PC-9 (cell line): Measurements from ENCODE around the gene BMAL2. TPM values are rescaled to one million over a fixed set of nuclear protein-coding genes. Genes with fewer than 3 reads are reported as not detected.

Experiments used
- BruUV-seq: library from RNA; stranded (reverse); fragments of 400-500 nt; replicated peaks from 2 replicates; lab custom pipeline; 2021; lab: Mats Ljungman, UMichigan
- CTCF ChIA-PET: fragments of 300-600 bp; sonication (Branson Sonifier 250); formaldehyde crosslinking; loops from one replicate; lab custom pipeline; 2022; ENCODE audit warnings: antibody characterized with exemption; lab: Charles Lee
- POLR2A ChIA-PET: fragments of 300-600 bp; sonication (Branson Sonifier 250); formaldehyde crosslinking; loops from one replicate; lab custom pipeline; 2022; ENCODE audit warnings: antibody characterized with exemption; ENCODE audit not compliant: unreplicated experiment; lab: Charles Lee
- DNase-seq, 2 experiments: peaks; one replicate each; pipeline versions ENCODE4 v3.0.0 to v3.0.0-alpha.2; 2015 to 2022; ENCODE audit warnings: mixed read lengths in 1 of 2
- H2AFZ ChIP-seq: fragments of 200-600 bp; sonication (generic); 2 replicates; pipeline ENCODE4 v1.8.1; 2017; ENCODE audit warnings: antibody characterized with exemption
- H3F3A ChIP-seq: fragments of 200-600 bp; sonication (generic); 2 replicates; pipeline ENCODE4 v1.8.1; 2017; ENCODE audit warnings: antibody characterized with exemption, mild to moderate bottlenecking, low read depth; ENCODE audit not compliant: insufficient read depth
- H3K27ac ChIP-seq: fragments of 200-600 bp; sonication (generic); 2 replicates; pipeline ENCODE4 v1.6.1; 2016; ENCODE audit warnings: mixed run types
- H3K27me3 ChIP-seq: fragments of 200-600 bp; sonication (generic); 2 replicates; pipeline ENCODE4 v1.6.1; 2016; ENCODE audit warnings: low read depth, mixed run types; ENCODE audit not compliant: insufficient read depth
- H3K36me3 ChIP-seq: fragments of 200-600 bp; sonication (generic); 2 replicates; pipeline ENCODE4 v1.6.1; 2016; ENCODE audit warnings: low read depth, mixed run types
- H3K4me1 ChIP-seq: fragments of 200-600 bp; sonication (generic); replicated peaks from 2 replicates; pipeline ENCODE4 v1.6.1; 2016; ENCODE audit warnings: mixed run types; ENCODE audit not compliant: insufficient read depth
- H3K4me2 ChIP-seq: fragments of 200-600 bp; sonication (generic); 2 replicates; pipeline ENCODE4 v1.6.1; 2017; ENCODE audit warnings: mixed run types
- H3K4me3 ChIP-seq: fragments of 200-600 bp; sonication (generic); 2 replicates; pipeline ENCODE4 v1.6.1; 2016; ENCODE audit warnings: mixed run types
- H3K79me2 ChIP-seq: fragments of 200-600 bp; sonication (generic); 2 replicates; pipeline ENCODE4 v1.6.1; 2017; ENCODE audit warnings: low read depth, mixed run types
- H3K9me2 ChIP-seq: fragments of 200-600 bp; sonication (generic); 2 replicates; pipeline ENCODE4 v1.8.1; 2017; ENCODE audit warnings: mild to moderate bottlenecking; ENCODE audit not compliant: insufficient read depth
- H3K9me3 ChIP-seq: fragments of 200-600 bp; sonication (generic); 2 replicates; pipeline ENCODE4 v1.8.1; 2016; ENCODE audit warnings: low read depth; ENCODE audit not compliant: insufficient read depth
- H4K20me1 ChIP-seq: fragments of 200-600 bp; sonication (generic); 2 replicates; pipeline ENCODE4 v1.8.1; 2017; ENCODE audit not compliant: insufficient read depth
- CTCF ChIP-seq: fragments of 200-600 bp; sonication (generic); conservative IDR thresholded peaks from 2 replicates; pipeline ENCODE4 v1.6.1; 2017; ENCODE audit warnings: mixed run types, antibody characterized with exemption, mild to moderate bottlenecking, moderate library complexity
- EZH2 ChIP-seq: fragments of 200-600 bp; sonication (generic); IDR thresholded peaks from 2 replicates; pipeline ENCODE4 v1.8.0; 2017; ENCODE audit warnings: antibody characterized with exemption, low read depth
- intact Hi-C: fragments of 100-400 bp; cut with micrococcal nuclease; formaldehyde crosslinking; loops from one replicate; pipeline ENCODE4 v1.10.0; 2022; ENCODE audit not compliant: unreplicated experiment
- total RNA-seq: library from RNA; stranded (reverse); gene quantifications from 2 replicates; pipeline ENCODE4 v1.2.3, GENCODE V29; 2021

The BMAL2 gene
- total RNA-seq, 1 experiment from 2014 or later: 87.9 TPM

- CTCF ChIA-PET: no interaction called here
- peaks cover 53% of the 10 kb centered on the region for H3F3A ChIP-seq
- no peaks in the 10 kb centered on the region for H3K36me3 ChIP-seq
- H3K79me2 ChIP-seq: peaks cover 92% of the 10 kb centered on the region
- TF ChIP-seq EZH2: no peak
- TF ChIP-seq CTCF: no peak
- POLR2A ChIA-PET: interaction anchor here (0.5 to 1.4 kb wide), 7 partner anchors 10 to 459 kb away, joined by 3 to 23 read pairs (median 4); partner anchors contain the start of gene BMAL2
- no peaks in the 10 kb centered on the region for H4K20me1 ChIP-seq
- H3K4me1 ChIP-seq: peaks cover 66% of the 10 kb centered on the region
- H3K27ac ChIP-seq: peak overlapping the region; percentile 99
- no peaks in the 10 kb centered on the region for H3K27me3 ChIP-seq
- H3K4me3 ChIP-seq: peak overlapping the region; percentile 18; the same call in 1 of the 2 replicates
- H2AFZ ChIP-seq: no peak overlapping the region
- peak; percentile 58 to 88 for DNase-seq
- no peaks in the 10 kb centered on the region; the same call in 1 of the 2 replicates for H3K9me3 ChIP-seq
- no peaks in the 10 kb centered on the region for H3K9me2 ChIP-seq
- peak overlapping the region; percentile 71 for H3K4me2 ChIP-seq
- BruUV-seq: no TSS peak
- intact Hi-C loops: no loop called here
These were observed 11.6 kb downstream of the BMAL2 start for GRCh38 chr12:27344246-27344645.

GRCh38 chr12:27344760-27345159 lies 12.1 kb downstream of the BMAL2 start:
- POLR2A ChIA-PET: interaction anchor here (0.5 to 0.8 kb wide), 4 partner anchors 12 to 460 kb away, joined by 3 to 13 read pairs (median 6); partner anchors contain the start of genes BMAL2 and PPFIBP1
- no peaks in the 10 kb centered on the region for H3K9me2 ChIP-seq
- H3K27me3 ChIP-seq: no peaks in the 10 kb centered on the region
- no peaks in the 10 kb centered on the region for H3K36me3 ChIP-seq
- H3K27ac ChIP-seq: peak overlapping the region; percentile 99
- peaks cover 53% of the 10 kb centered on the region for H3F3A ChIP-seq
- CTCF ChIA-PET: no interaction called here
- TF ChIP-seq CTCF (no peak), EZH2 (no peak)
- peaks cover 92% of the 10 kb centered on the region for H3K79me2 ChIP-seq
- peaks cover 66% of the 10 kb centered on the region for H3K4me1 ChIP-seq
- no peaks in the 10 kb centered on the region for H4K20me1 ChIP-seq
- H3K9me3 ChIP-seq: no peaks in the 10 kb centered on the region; the same call in 1 of the 2 replicates
- DNase-seq: no peak
- TSS peak; percentile 45 for BruUV-seq
- intact Hi-C loops: no loop called here
- peak overlapping the region; percentile 18; the same call in 1 of the 2 replicates for H3K4me3 ChIP-seq
- H2AFZ ChIP-seq: no peak overlapping the region
- H3K4me2 ChIP-seq: peak overlapping the region; percentile 71

- Histone ChIP-seq H3K9me2 (no peaks in the 10 kb centered on the region), H3K4me2 (peak overlapping the region; percentile 71), H3K4me1 (peaks cover 63% of the 10 kb centered on the region), H3K36me3 (no peaks in the 10 kb centered on the region), H3K27me3 (no peaks in the 10 kb centered on the region), H3K79me2 (peaks cover 92% of the 10 kb centered on the region), H4K20me1 (no peaks in the 10 kb centered on the region), H2AFZ (no peak overlapping the region), H3K4me3 (no peak overlapping the region), H3F3A (peaks cover 50% of the 10 kb centered on the region), H3K27ac (peak overlapping the region; percentile 99), H3K9me3 (no peaks in the 10 kb centered on the region)
- POLR2A ChIA-PET: interaction anchor here (0.6 to 0.8 kb wide), 3 partner anchors 13 to 178 kb away, joined by 3 to 13 read pairs (median 7); partner anchors contain the start of genes BMAL2 and PPFIBP1
- no peak for DNase-seq
- no peak for TF ChIP-seq EZH2
- no peak for TF ChIP-seq CTCF
- BruUV-seq: no TSS peak
- CTCF ChIA-PET: no interaction called here
- intact Hi-C loops: no loop called here
These were observed 12.7 kb downstream of the BMAL2 start for GRCh38 chr12:27345376-27345775.
